Measurements from ENCODE around the gene BCL2L15.

BCL2L15 gene

GRCh38 chr1:113872219-113872935 lies 15.0 kb downstream of the BCL2L15 start:
- H3K4me3 ChIP-seq (ENCODE audit: low read length), result no peak overlapping the region
- DNase-seq (ENCODE audit: low read depth), result no peak
- TF ChIP-seq, protein P1, sequence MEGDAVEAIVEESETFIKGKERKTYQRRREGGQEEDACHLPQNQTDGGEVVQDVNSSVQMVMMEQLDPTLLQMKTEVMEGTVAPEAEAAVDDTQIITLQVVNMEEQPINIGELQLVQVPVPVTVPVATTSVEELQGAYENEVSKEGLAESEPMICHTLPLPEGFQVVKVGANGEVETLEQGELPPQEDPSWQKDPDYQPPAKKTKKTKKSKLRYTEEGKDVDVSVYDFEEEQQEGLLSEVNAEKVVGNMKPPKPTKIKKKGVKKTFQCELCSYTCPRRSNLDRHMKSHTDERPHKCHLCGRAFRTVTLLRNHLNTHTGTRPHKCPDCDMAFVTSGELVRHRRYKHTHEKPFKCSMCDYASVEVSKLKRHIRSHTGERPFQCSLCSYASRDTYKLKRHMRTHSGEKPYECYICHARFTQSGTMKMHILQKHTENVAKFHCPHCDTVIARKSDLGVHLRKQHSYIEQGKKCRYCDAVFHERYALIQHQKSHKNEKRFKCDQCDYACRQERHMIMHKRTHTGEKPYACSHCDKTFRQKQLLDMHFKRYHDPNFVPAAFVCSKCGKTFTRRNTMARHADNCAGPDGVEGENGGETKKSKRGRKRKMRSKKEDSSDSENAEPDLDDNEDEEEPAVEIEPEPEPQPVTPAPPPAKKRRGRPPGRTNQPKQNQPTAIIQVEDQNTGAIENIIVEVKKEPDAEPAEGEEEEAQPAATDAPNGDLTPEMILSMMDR (conservative IDR thresholded peaks at IDR 0.05; ENCODE audit: low read depth, low read length), result no peak

GRCh38 chr1:113871597-113872113 lies 15.7 kb downstream of the BCL2L15 start, which contains the start of gene PTPN22:
Gene PTPN22, minus strand, starts transcription at chr1:113871712.
- no peak within 1 kb of the TSS for H3K4me3 ChIP-seq (ENCODE audit: low read length)

DNA sequence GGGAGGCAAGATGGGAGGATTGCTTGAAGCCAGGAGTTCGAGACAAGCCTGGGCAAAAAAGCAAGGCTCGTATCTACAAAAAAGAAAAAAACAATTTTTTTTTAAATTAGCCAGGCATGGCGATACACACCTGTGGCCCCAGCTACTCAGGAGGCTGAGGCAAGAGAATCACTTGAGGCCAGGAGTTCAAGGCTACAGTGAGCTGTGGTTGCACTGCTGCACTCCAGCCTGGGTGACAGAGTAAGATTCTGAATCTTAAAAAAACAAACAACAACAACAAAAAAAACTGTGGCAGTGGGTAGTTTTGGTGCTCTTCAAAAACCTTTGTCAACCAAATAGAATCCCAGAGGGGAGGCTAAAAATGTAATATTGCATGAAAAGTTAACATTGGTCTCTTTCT lies 16.6 kb downstream of the BCL2L15 start:
- TF ChIP-seq, protein P1 (conservative IDR thresholded peaks at IDR 0.05; ENCODE audit: low read depth, low read length), result no peak
- H3K4me3 ChIP-seq (ENCODE audit: low read length), result no peak overlapping the region
- no peak for DNase-seq (ENCODE audit: low read depth)

More at GRCh38 chr1:113871597-113872113, 15.7 kb downstream of the BCL2L15 start, which contains the start of gene PTPN22:
- no peak for DNase-seq (ENCODE audit: low read depth)
- TF ChIP-seq, protein P1 (conservative IDR thresholded peaks at IDR 0.05; ENCODE audit: low read depth, low read length), result no peak

GRCh38 chr1:113868387-113869083 lies 18.8 kb downstream of the BCL2L15 start:
- no peak overlapping the region for H3K4me3 ChIP-seq (ENCODE audit: low read length)
- TF ChIP-seq, protein P1 (conservative IDR thresholded peaks at IDR 0.05; ENCODE audit: low read depth, low read length), result no peak
- DNase-seq (ENCODE audit: low read depth), result no peak

DNA sequence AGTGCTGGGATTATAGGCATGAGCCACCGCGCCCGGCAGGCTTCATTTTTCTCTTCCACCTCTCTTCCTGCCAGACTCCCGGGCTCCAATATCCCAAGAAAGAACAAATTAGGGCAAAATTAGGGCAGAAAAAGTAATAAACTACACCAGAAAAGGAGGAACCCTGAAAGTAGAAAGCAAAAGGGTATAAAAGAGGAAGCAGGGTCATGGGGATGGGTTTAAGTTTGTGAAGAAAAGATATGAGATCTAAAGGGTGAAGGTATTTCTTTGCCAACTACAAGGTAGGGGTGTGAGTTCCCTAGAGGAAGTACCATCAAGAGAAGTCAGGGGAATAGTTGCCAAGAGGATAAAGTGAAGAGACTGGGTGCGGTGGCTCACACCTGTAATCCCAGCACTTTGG lies 25.7 kb downstream of the BCL2L15 start:
- no peak overlapping the region for H3K4me3 ChIP-seq (ENCODE audit: low read length)
- no peak for DNase-seq (ENCODE audit: low read depth)
- TF ChIP-seq, protein P1 (conservative IDR thresholded peaks at IDR 0.05; ENCODE audit: low read depth, low read length), result no peak

DNA sequence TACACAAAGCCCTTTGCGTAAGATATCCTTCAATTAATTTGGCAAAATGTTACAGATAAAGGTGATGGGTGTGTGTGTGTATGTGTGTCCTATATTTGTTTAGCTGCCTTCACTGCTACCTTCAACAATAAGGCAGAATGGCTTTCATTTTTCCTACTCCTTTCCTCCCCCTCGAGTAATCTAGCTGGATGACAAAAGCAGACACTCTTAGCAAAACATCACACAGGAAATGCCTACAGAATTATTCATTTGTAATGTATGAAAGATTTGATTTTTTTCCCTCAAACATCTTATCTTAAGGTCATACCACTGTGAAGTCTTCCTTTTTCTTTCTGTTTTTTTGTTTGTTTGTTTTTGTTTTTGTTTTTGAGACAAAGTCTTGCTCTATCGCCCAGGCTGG lies 26.5 kb downstream of the BCL2L15 start:
- no peak for DNase-seq (ENCODE audit: low read depth)
- no peak overlapping the region for H3K4me3 ChIP-seq (ENCODE audit: low read length)
- TF ChIP-seq, protein P1 (conservative IDR thresholded peaks at IDR 0.05; ENCODE audit: low read depth, low read length), result no peak

Data from retinal pigment epithelial cell (primary cell).